Breast epithelium (tissue), 4 donors: Measurements from ENCODE around the gene LTBP2. TPM values are rescaled to one million over a fixed set of nuclear protein-coding genes. Genes with fewer than 3 reads are reported as not detected.
A peak's percentile ranks its signal among the peaks of the same experiment; 100 is the strongest.

Source experiments
- DNase-seq, 2 donors: peaks; one replicate each; pipeline ENCODE4 v3.0.0-alpha.2; 2019; ENCODE audit warnings: low spot score in 2 of 2
- H3K27ac ChIP-seq, 2 donors: fragments of 200-600 bp; sonication (generic) in 1 of 2; one replicate each; pipeline ENCODE4 v1.5.1; 2016 to 2019; ENCODE audit warnings: mild to moderate bottlenecking in 1 of 2
- H3K27me3 ChIP-seq, 2 donors: fragments of 200-600 bp; sonication (generic) in 1 of 2; one replicate each; pipeline versions ENCODE4 v1.5.1 to v1.6.0; 2017 to 2019; ENCODE audit warnings: control low read depth in 1 of 2, mild to moderate bottlenecking in 1 of 2
- H3K36me3 ChIP-seq: fragments of 200-600 bp; one replicate; pipeline ENCODE4 v1.5.1; 2019
- H3K4me1 ChIP-seq, 2 donors: fragments of 200-600 bp; sonication (generic); one replicate each; pipeline ENCODE4 v1.5.1; 2016 to 2019; ENCODE audit warnings: control low read depth in 1 of 2
- H3K4me3 ChIP-seq, 3 donors: fragments of 200-600 bp; sonication (generic); 1 replicate in 2 of 3; 2 replicates in 1 of 3; pipeline ENCODE4 v1.5.1; 2016 to 2019; ENCODE audit warnings: mild to moderate bottlenecking in 3 of 3, moderate library complexity in 2 of 3
- H3K9me3 ChIP-seq, 2 donors: fragments of 200-600 bp; sonication (generic) in 1 of 2; one replicate each; pipeline ENCODE4 v1.5.1; 2016 to 2019; ENCODE audit warnings: control low read depth in 1 of 2
- POLR2A ChIP-seq: fragments of 450-650 bp; IDR thresholded peaks from one replicate; pipeline ENCODE4 v1.6.1; 2016; ENCODE audit warnings: antibody characterized with exemption, mild to moderate bottlenecking, moderate library complexity
- POLR2AphosphoS5 ChIP-seq, 3 donors: sonication (generic); formaldehyde crosslinking; IDR thresholded peaks; one replicate each; pipeline ENCODE4 v1.6.1; 2017; ENCODE audit warnings: antibody characterized with exemption in 3 of 3
- intact Hi-C: fragments of 100-400 bp; cut with DNase I; formaldehyde crosslinking; loops from one replicate; pipeline ENCODE4 v1.15.1; 2023; ENCODE audit warnings: low total_unique reads
- total RNA-seq, 3 donors: library from RNA; depleted of rRNA; stranded (reverse); fragments of >200 nt; gene quantifications; one replicate each; pipeline ENCODE4 v1.1.0, GENCODE V29; 2016
- TF ChIP-seq, protein P1 (sequence below), 3 donors: fragments of 450-650 bp; IDR thresholded peaks; one replicate each; pipeline ENCODE4 v1.5.1; 2016 to 2017; ENCODE audit warnings: antibody characterized with exemption in 3 of 3, mild to moderate bottlenecking in 3 of 3, moderate library complexity in 3 of 3

The LTBP2 gene
- total RNA-seq, 3 donors from 2014 or later, result 34.7 to 91.1 (median 79.0) TPM

DNA sequence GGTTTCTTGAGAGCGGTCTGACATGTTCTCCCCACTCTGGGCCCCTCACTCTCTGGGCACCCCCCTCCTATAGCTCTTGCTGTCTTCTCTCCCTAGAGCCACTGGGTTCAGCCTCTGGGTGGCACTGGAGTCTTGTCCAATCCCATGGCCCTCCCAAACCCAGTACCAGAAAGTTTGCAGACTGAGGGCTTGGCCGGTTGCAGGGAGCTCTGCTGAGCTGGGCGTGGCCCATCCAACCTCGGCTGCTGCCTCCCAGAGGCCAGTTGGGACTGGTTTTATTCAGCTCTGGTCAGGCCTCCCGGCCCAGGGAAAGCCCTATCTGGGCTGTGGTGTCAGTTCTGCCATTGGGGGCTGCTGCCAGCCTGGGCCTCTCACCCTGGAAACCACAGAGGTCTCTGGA lies 80.6 kb downstream of the LTBP2 start:
- intact Hi-C loops, result loop anchor here (5.0 kb wide), 1 partner anchor 1801 kb away; no protein-coding TSS in a partner anchor
- TF ChIP-seq POLR2A (no peak), POLR2AphosphoS5 (IDR thresholded peaks at IDR 0.05) (no peak)
- TF ChIP-seq, protein P1, sequence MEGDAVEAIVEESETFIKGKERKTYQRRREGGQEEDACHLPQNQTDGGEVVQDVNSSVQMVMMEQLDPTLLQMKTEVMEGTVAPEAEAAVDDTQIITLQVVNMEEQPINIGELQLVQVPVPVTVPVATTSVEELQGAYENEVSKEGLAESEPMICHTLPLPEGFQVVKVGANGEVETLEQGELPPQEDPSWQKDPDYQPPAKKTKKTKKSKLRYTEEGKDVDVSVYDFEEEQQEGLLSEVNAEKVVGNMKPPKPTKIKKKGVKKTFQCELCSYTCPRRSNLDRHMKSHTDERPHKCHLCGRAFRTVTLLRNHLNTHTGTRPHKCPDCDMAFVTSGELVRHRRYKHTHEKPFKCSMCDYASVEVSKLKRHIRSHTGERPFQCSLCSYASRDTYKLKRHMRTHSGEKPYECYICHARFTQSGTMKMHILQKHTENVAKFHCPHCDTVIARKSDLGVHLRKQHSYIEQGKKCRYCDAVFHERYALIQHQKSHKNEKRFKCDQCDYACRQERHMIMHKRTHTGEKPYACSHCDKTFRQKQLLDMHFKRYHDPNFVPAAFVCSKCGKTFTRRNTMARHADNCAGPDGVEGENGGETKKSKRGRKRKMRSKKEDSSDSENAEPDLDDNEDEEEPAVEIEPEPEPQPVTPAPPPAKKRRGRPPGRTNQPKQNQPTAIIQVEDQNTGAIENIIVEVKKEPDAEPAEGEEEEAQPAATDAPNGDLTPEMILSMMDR (IDR thresholded peaks at IDR 0.05), result no peak
- H3K9me3 ChIP-seq, result no peaks in the 10 kb centered on the region
- no peak overlapping the region for H3K4me3 ChIP-seq
- no peaks in the 10 kb centered on the region for H3K27me3 ChIP-seq
- no peaks in the 10 kb centered on the region for H3K36me3 ChIP-seq
- no peak for DNase-seq
- peak overlapping the region in 1 of 2 donors; percentile 25 for H3K27ac ChIP-seq
- peaks cover 0 to under 1% of the 10 kb centered on the region in 2 donors for H3K4me1 ChIP-seq

DNA sequence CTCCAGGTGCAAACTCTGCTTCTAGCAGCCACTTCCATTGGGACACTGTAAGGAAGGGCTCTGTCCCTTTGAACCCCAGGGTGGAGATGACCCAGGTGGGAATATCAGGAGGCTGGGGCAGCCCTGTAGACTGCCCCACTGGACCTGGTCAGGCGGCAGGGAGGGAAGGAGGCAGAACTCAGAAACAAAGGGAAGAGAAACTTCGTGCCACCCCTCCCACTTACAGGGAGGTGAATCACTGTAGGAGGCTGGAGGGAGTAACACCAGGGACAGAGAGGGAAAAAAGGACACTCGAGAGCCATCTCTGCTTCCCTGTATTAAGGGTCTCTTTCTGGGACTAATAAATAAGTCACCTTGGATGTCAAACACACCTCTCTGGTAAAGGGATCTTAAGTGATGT lies 81.0 kb downstream of the LTBP2 start:
- Histone ChIP-seq H3K9me3 (no peaks in the 10 kb centered on the region), H3K36me3 (no peaks in the 10 kb centered on the region), H3K4me1 (peaks cover 0 to 5% of the 10 kb centered on the region in 2 donors), H3K4me3 (no peak overlapping the region), H3K27me3 (no peaks in the 10 kb centered on the region), H3K27ac (peak overlapping the region in 1 of 2 donors; percentile 25)
- no peak for TF ChIP-seq POLR2AphosphoS5 (IDR thresholded peaks at IDR 0.05)
- no peak for TF ChIP-seq POLR2A
- TF ChIP-seq, protein P1 (IDR thresholded peaks at IDR 0.05), result no peak
- intact Hi-C loops, result loop anchor here (5.0 kb wide), 1 partner anchor 1801 kb away; no protein-coding TSS in a partner anchor
- no peak for DNase-seq

DNA sequence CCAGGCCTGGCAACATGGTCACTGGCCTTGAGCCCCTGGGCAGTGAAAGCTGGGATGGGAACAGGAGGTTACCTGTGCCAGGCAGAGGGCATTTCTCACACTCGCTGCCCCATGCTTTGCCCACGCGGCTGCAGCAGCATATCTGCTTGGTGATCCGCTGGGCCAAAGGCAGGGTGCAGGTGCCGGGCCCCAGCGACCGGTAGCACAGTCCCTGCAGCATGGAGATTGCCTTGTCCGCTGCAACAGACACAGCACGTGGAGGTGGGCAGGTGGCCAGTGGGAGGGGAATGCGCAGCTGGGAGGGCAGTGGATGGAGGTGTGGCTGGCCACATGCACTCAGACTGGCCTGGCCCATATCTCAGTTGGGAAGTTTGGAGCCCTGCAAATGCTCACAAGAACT lies 83.2 kb downstream of the LTBP2 start:
- TF ChIP-seq POLR2A (no peak), POLR2AphosphoS5 (IDR thresholded peaks at IDR 0.05) (no peak)
- TF ChIP-seq, protein P1 (IDR thresholded peaks at IDR 0.05), result no peak
- Histone ChIP-seq H3K27me3 (no peaks in the 10 kb centered on the region), H3K27ac (peak overlapping the region; percentile 74 to 87), H3K4me3 (no peak overlapping the region), H3K4me1 (peaks cover 0 to 16% of the 10 kb centered on the region in 2 donors), H3K9me3 (no peaks in the 10 kb centered on the region), H3K36me3 (no peaks in the 10 kb centered on the region)
- DNase-seq, result no peak
- intact Hi-C loops, result no loop called here

DNA sequence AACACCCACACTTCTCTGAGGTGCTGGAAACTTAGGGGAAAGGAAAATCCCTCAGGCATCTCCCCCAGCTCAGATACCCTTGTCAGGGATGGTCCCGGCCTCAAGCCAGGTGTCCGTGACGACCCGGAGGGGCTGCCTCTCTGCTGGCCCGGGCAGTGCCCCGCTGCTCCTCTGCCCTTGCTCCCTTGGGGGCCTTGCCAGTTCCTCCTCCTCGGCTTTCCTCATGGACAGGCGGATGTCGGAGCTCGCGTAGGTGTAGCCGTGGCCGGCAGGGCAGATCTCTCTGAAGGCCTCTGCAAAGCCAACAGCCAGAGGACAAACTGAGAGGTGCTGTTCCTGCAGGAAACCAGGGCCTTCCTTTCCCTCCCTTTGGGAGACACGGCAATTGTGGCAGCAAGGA lies 83.6 kb downstream of the LTBP2 start:
- Histone ChIP-seq H3K4me1 (peaks cover 0 to 16% of the 10 kb centered on the region in 2 donors), H3K36me3 (no peaks in the 10 kb centered on the region), H3K27me3 (no peaks in the 10 kb centered on the region), H3K9me3 (no peaks in the 10 kb centered on the region), H3K27ac (peak overlapping the region; percentile 74 to 87), H3K4me3 (no peak overlapping the region)
- intact Hi-C loops, result no loop called here
- no peak for DNase-seq
- TF ChIP-seq, protein P1 (IDR thresholded peaks at IDR 0.05), result no peak
- no peak for TF ChIP-seq POLR2A
- TF ChIP-seq POLR2AphosphoS5 (IDR thresholded peaks at IDR 0.05), result no peak

DNA sequence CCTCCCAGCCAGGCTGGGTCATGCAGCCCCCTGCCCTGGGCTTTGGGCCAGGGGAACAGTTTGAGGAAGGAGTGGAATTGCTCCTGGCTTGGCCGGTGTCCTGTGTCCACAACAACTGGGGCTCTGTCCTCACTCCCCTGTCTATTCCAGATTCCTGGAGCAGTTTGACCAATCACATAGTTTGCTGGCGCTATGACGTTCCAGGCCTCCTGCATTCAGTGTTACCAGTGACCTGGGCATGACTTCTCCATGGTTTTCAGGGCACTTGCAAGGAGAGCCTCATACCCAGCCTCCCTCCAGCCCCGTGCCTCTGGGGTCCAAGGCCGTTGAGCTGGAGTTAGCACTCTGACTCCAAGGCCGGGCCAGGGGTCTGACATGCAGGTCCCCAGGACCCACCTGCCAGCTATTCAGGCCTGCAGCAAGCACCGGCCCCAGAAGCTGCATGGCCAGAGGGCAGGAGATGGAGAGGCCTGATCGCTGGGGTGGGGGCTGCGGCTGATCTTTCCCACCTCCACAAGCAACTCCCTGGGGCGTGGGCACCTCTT lies 84.2 kb downstream of the LTBP2 start:
- no peaks in the 10 kb centered on the region for H3K36me3 ChIP-seq
- no peaks in the 10 kb centered on the region for H3K9me3 ChIP-seq
- no peaks in the 10 kb centered on the region for H3K27me3 ChIP-seq
- no peak for TF ChIP-seq POLR2A
- TF ChIP-seq POLR2AphosphoS5 (IDR thresholded peaks at IDR 0.05), result no peak
- DNase-seq, result no peak
- peak overlapping the region; percentile 74 to 87 for H3K27ac ChIP-seq
- intact Hi-C loops, result no loop called here
- no peak overlapping the region for H3K4me3 ChIP-seq
- H3K4me1 ChIP-seq, result peaks cover 0 to 16% of the 10 kb centered on the region in 2 donors
